ENCODE data around the gene CACNB1. TPM values are rescaled to one million over a fixed set of nuclear protein-coding genes. Genes with fewer than 3 reads are reported as not detected.

Gene CACNB1
- total RNA-seq, 1 donor from 2014 or later = 10.2 TPM

DNA sequence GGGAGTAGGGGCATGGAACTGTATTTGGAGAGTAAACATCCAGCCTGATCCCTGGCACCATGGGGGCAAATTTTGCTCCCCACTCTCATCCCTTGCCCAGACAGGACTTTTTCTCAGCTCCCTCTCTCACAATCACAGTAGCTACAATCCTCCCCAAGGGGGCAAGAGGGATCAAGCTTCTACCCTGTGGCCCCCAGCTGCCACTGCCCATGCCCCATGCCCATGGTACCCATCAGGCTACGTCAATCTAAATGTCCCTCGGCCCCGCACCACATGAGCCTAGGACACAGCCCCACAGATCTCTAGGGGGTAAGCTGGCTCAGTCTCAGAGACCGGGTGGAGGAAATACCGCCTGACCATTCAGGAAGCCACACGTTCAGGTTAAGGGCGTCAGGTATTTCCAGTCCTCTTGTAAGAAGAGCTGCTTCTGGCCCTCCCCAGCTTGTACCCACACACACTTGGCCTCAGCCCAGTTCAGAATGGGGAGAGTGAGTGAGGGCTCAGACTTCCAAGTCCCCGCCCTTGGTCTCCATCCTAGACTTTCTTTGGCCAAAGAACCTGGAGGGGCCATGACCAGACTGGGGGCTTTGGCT lies 1.8 kb downstream of the CACNB1 start:
- no peak overlapping the region for H3K27ac Mint-ChIP-seq (ENCODE audit: unreplicated experiment)

DNA sequence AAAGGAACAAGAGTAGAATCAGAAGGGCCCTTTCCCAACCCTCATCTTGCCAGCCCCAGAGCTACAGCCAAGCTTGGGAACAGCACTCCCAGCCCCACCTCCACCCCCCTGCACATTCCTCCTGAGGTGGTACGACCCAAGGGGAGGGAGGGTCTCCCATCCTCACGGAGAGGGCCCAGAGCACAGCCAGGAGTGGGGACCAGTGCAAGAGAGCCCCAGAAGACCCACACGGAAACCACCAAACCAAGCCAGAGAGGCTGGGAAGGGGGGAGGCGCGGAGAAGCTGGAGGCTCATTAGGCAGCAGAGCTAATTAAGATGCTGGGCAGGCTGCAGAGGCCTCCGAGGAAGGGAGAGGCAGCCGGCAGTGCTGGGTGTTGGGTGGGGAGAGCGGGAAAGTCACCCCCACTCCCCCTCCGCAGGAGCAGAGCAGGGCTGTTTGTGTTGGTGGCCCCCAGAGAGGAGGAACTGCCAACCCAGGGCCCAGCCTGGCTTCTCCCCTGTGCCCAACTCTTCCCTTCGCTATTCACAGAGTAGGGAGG lies 2.4 kb downstream of the CACNB1 start:
- no peak overlapping the region for H3K27ac Mint-ChIP-seq (ENCODE audit: unreplicated experiment)
- H3K36me3 Mint-ChIP-seq (ENCODE audit: low read depth, unreplicated experiment) = peaks cover 18% of the 10 kb centered on the region
- TF ChIP-seq, protein P1, sequence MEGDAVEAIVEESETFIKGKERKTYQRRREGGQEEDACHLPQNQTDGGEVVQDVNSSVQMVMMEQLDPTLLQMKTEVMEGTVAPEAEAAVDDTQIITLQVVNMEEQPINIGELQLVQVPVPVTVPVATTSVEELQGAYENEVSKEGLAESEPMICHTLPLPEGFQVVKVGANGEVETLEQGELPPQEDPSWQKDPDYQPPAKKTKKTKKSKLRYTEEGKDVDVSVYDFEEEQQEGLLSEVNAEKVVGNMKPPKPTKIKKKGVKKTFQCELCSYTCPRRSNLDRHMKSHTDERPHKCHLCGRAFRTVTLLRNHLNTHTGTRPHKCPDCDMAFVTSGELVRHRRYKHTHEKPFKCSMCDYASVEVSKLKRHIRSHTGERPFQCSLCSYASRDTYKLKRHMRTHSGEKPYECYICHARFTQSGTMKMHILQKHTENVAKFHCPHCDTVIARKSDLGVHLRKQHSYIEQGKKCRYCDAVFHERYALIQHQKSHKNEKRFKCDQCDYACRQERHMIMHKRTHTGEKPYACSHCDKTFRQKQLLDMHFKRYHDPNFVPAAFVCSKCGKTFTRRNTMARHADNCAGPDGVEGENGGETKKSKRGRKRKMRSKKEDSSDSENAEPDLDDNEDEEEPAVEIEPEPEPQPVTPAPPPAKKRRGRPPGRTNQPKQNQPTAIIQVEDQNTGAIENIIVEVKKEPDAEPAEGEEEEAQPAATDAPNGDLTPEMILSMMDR (IDR thresholded peaks at IDR 0.05; ENCODE audit: unreplicated experiment) = no peak
- H3K9me3 Mint-ChIP-seq (ENCODE audit: unreplicated experiment) = no peaks in the 10 kb centered on the region
- H3K27me3 Mint-ChIP-seq (ENCODE audit: unreplicated experiment) = peaks cover 12% of the 10 kb centered on the region
- no peak overlapping the region for H3K4me3 Mint-ChIP-seq (ENCODE audit: unreplicated experiment)
- peaks cover 38% of the 10 kb centered on the region for H3K4me1 Mint-ChIP-seq (ENCODE audit: unreplicated experiment)
- DNase-seq (ENCODE audit: low spot score) = no peak

More for the DNA sequence above, 1.8 kb downstream of the CACNB1 start:
- TF ChIP-seq, protein P1 (IDR thresholded peaks at IDR 0.05; ENCODE audit: unreplicated experiment) = no peak
- Mint-ChIP-seq H3K4me1 (ENCODE audit: unreplicated experiment) (peaks cover 42% of the 10 kb centered on the region), H3K36me3 (ENCODE audit: low read depth, unreplicated experiment) (peaks cover 18% of the 10 kb centered on the region), H3K9me3 (ENCODE audit: unreplicated experiment) (no peaks in the 10 kb centered on the region), H3K27me3 (ENCODE audit: unreplicated experiment) (peaks cover 12% of the 10 kb centered on the region), H3K4me3 (ENCODE audit: unreplicated experiment) (no peak overlapping the region)
- no peak for DNase-seq (ENCODE audit: low spot score)

DNA sequence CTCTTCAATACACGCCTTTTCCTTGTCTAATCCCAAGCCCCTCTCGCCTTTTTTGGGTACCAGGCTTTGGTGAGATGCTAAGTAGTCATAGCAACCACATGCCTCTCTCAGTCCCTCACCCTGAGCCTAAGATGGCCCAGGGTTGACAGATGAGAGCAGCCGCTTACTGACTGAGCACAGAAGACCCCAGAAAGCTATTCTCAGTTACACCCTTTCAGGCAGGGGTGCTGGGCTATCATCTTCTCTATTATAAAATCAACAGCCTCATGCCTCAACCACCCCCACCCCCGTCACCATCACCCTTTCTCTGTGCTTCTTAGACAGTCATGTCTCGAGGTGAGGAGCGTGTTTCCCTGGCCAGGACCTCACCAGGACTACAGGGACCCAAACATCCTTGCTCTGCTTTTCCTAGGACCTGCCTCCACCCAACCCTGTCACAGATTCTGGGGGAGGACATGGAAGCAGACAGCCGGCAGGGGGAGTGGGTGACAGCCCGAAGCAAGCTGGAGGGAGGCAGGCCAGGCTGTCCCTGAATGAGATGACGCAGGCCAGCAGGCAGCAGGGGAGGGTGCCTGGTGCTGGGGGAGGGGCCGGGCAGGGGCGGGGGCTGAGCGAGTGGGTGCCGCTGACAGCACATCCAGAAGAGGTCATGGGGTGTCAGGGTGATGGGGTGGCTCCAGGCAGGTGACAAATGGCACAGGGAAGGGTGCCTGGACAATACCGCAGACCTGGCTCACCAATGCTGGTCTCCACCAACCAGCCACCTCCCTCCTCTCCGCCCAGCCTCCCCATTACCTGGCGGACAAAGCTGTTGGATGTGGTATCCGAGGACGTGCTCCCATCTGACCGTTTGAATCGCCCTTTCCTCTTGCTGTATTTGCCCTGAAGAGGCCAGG lies 3.1 kb downstream of the CACNB1 start:
- Mint-ChIP-seq H3K36me3 (ENCODE audit: low read depth, unreplicated experiment) (peaks cover 18% of the 10 kb centered on the region), H3K27me3 (ENCODE audit: unreplicated experiment) (peaks cover 7% of the 10 kb centered on the region), H3K9me3 (ENCODE audit: unreplicated experiment) (no peaks in the 10 kb centered on the region), H3K27ac (ENCODE audit: unreplicated experiment) (peak overlapping the region; percentile 80), H3K4me1 (ENCODE audit: unreplicated experiment) (peaks cover 31% of the 10 kb centered on the region), H3K4me3 (ENCODE audit: unreplicated experiment) (peak overlapping the region; percentile 48)
- DNase-seq (ENCODE audit: low spot score) = peak; percentile 56
- TF ChIP-seq, protein P1 (IDR thresholded peaks at IDR 0.05; ENCODE audit: unreplicated experiment) = no peak

DNA sequence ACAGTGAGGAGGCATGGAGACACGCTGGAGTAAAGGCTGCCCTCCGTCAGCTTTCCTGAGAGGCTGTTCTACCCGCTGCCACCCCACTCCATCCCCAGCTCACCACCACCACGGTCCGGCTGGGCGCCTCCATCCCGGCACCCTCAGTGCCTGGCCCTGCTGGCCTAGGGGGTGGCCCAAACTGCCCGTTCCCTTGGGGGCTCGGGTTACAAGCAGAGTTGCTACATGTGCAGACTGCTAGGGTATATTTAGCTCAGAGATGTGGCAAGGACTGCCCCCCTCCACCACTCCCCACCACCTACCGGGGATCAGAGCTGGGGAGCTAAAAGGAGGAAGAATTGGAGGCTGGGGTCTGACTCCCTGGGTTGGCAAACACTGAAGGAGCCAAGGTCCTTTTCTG lies 4.1 kb downstream of the CACNB1 start:
- DNase-seq (ENCODE audit: low spot score) = no peak
- Mint-ChIP-seq H3K9me3 (ENCODE audit: unreplicated experiment) (no peaks in the 10 kb centered on the region), H3K4me3 (ENCODE audit: unreplicated experiment) (no peak overlapping the region), H3K27me3 (ENCODE audit: unreplicated experiment) (peaks cover 7% of the 10 kb centered on the region), H3K4me1 (ENCODE audit: unreplicated experiment) (peaks cover 23% of the 10 kb centered on the region), H3K27ac (ENCODE audit: unreplicated experiment) (no peak overlapping the region), H3K36me3 (ENCODE audit: low read depth, unreplicated experiment) (peaks cover 18% of the 10 kb centered on the region)
- TF ChIP-seq, protein P1 (IDR thresholded peaks at IDR 0.05; ENCODE audit: unreplicated experiment) = no peak

Data from endothelial cell (in vitro differentiated cells).